AG08396 (cell line): Measurements from ENCODE around the gene NOP10.

Source experiments
- DNase-seq: peaks from one replicate; pipeline ENCODE4 v3.0.0; 2012; ENCODE audit warnings: low spot score, mixed read lengths

The NOP10 gene

GRCh38 chr15:34330279-34330678 lies 12.7 kb downstream of the NOP10 start:
- DNase-seq, result no peak

- no peak for DNase-seq
These were observed 13.9 kb downstream of the NOP10 start for GRCh38 chr15:34329006-34329405.

GRCh38 chr15:34327906-34328305 lies 15.0 kb downstream of the NOP10 start:
- no peak for DNase-seq

GRCh38 chr15:34325368-34325767 lies 17.6 kb downstream of the NOP10 start:
- no peak for DNase-seq

- DNase-seq, result no peak
These were observed 18.0 kb downstream of the NOP10 start for GRCh38 chr15:34324933-34325332.

GRCh38 chr15:34323217-34323616 lies 19.7 kb downstream of the NOP10 start:
- DNase-seq, result no peak

GRCh38 chr15:34318277-34319079 lies 24.5 kb downstream of the NOP10 start:
- peak; percentile 64 for DNase-seq

GRCh38 chr15:34314491-34315490 lies 28.1 kb downstream of the NOP10 start:
- no peak for DNase-seq

GRCh38 chr15:34311563-34311962 lies 31.4 kb downstream of the NOP10 start:
- no peak for DNase-seq

GRCh38 chr15:34304613-34305012 lies 38.3 kb downstream of the NOP10 start:
- DNase-seq, result peak; percentile 25

- DNase-seq, result no peak
These were observed 41.9 kb downstream of the NOP10 start for GRCh38 chr15:34301058-34301457.

- no peak for DNase-seq
These were observed 45.9 kb downstream of the NOP10 start for GRCh38 chr15:34297059-34297458.

GRCh38 chr15:34292621-34293020 lies 50.3 kb downstream of the NOP10 start:
- DNase-seq, result no peak
